GM18951 (cell line): ENCODE results near the gene C10orf120.

Experiments
- POLR2A ChIP-seq: IDR thresholded peaks from 4 replicates; pipeline ENCODE4 v1.6.1; 2011; ENCODE audit warnings: mild to moderate bottlenecking; ENCODE audit not compliant: insufficient read length, insufficient read depth; ENCODE audit errors: extremely low read depth
- in situ Hi-C: fragments of 300-500 bp; cut with MboI; formaldehyde crosslinking; loops from one replicate; pipeline ENCODE4 v1.12.0; 2022; ENCODE audit warnings: low sequenced_read_pairs, mixed read lengths, inconsistent platforms; ENCODE audit not compliant: unreplicated experiment

The C10orf120 gene

GRCh38 chr10:122688293-122688989 is 11.2 kb downstream of the C10orf120 start:
- no peak for TF ChIP-seq POLR2A
- in situ Hi-C loops: no loop called here

- TF ChIP-seq POLR2A: no peak
- in situ Hi-C loops: no loop called here
These were observed 17.1 kb downstream of the C10orf120 start for GRCh38 chr10:122682522-122682921.

GRCh38 chr10:122678266-122678665 is 21.4 kb downstream of the C10orf120 start:
- in situ Hi-C loops: no loop called here
- no peak for TF ChIP-seq POLR2A

- no peak for TF ChIP-seq POLR2A
- in situ Hi-C loops: no loop called here
These were observed 24.4 kb downstream of the C10orf120 start for GRCh38 chr10:122675278-122675677.

GRCh38 chr10:122674781-122675180 is 24.9 kb downstream of the C10orf120 start:
- TF ChIP-seq POLR2A: no peak
- in situ Hi-C loops: no loop called here

- in situ Hi-C loops: no loop called here
- no peak for TF ChIP-seq POLR2A
These were observed 25.9 kb downstream of the C10orf120 start for GRCh38 chr10:122673731-122674130.

GRCh38 chr10:122673269-122673668 is 26.4 kb downstream of the C10orf120 start:
- no peak for TF ChIP-seq POLR2A
- in situ Hi-C loops: no loop called here

GRCh38 chr10:122672655-122673054 is 27.0 kb downstream of the C10orf120 start:
- in situ Hi-C loops: no loop called here
- TF ChIP-seq POLR2A: no peak

GRCh38 chr10:122671355-122671754 is 28.3 kb downstream of the C10orf120 start:
- in situ Hi-C loops: no loop called here
- TF ChIP-seq POLR2A: no peak

GRCh38 chr10:122669842-122670241 is 29.8 kb downstream of the C10orf120 start:
- TF ChIP-seq POLR2A: no peak
- in situ Hi-C loops: no loop called here

- TF ChIP-seq POLR2A: no peak
- in situ Hi-C loops: no loop called here
These were observed 30.6 kb downstream of the C10orf120 start for GRCh38 chr10:122669045-122669444.

GRCh38 chr10:122665946-122666345 is 33.7 kb downstream of the C10orf120 start:
- no peak for TF ChIP-seq POLR2A
- in situ Hi-C loops: no loop called here

GRCh38 chr10:122665329-122665860 is 34.3 kb downstream of the C10orf120 start:
- TF ChIP-seq POLR2A: no peak
- in situ Hi-C loops: no loop called here

GRCh38 chr10:122664501-122664900 is 35.1 kb downstream of the C10orf120 start:
- no peak for TF ChIP-seq POLR2A
- in situ Hi-C loops: no loop called here
